ENCODE results near the gene SPDYA.

- TF ChIP-seq CTCF (IDR thresholded peaks at IDR 0.05): no peak
- TF ChIP-seq EZH2 (IDR thresholded peaks at IDR 0.05): no peak
- TF ChIP-seq EZH2phosphoT487 (IDR thresholded peaks at IDR 0.05): no peak
These were observed 45.3 kb downstream of the SPDYA start for GRCh38 chr2:28855977-28856376.
